Heart left ventricle (tissue), 16 donors: ENCODE results near the gene DENND5A. TPM values are rescaled to one million over a fixed set of nuclear protein-coding genes. Genes with fewer than 3 reads are reported as not detected.
"Not testable (repeated sequence)": the region's sequence is repeated elsewhere in the genome, so short reads cannot be mapped to it uniquely, and the experiment has no call there.

Experiments used
- ATAC-seq, 4 donors: fragments of 200-7000 bp; cut with Tn5 transposase; one replicate each; pipeline ENCODE4 v1.9.1; 2020 to 2022; ENCODE audit warnings: moderate library complexity in 4 of 4, mild to moderate bottlenecking in 3 of 4, moderate number of reproducible peaks in 1 of 4
- DNase-seq, 5 donors: peaks; one replicate each; pipeline ENCODE4 v3.0.0-alpha.2; 2020
- H3K27ac ChIP-seq, 12 donors: fragments of 200-600 bp; sonication (generic) in 4 of 12; one replicate each; pipeline versions ENCODE4 v1.5.0 to v1.8.0; 2016 to 2022; ENCODE audit warnings: mild to moderate bottlenecking in 2 of 12
- H3K27me3 ChIP-seq, 9 donors: fragments of 200-600 bp; sonication (generic) in 2 of 9; one replicate each; pipeline versions ENCODE4 v1.5.1 to v1.8.0; 2016 to 2022; ENCODE audit warnings: mild to moderate bottlenecking in 3 of 9
- H3K36me3 ChIP-seq, 9 donors: fragments of 200-600 bp; sonication (generic) in 2 of 9; one replicate each; pipeline versions ENCODE4 v1.5.0 to v1.8.0; 2018 to 2022; ENCODE audit warnings: mild to moderate bottlenecking in 2 of 9
- H3K4me1 ChIP-seq, 12 donors: fragments of 200-600 bp; sonication (generic) in 4 of 12; one replicate each; pipeline versions ENCODE4 v1.5.0 to v1.8.0; 2016 to 2022; ENCODE audit warnings: mild to moderate bottlenecking in 3 of 12
- H3K4me3 ChIP-seq, 12 donors: fragments of 200-600 bp; sonication (generic) in 4 of 12; one replicate each; pipeline versions ENCODE4 v1.5.0 to v1.8.0; 2017 to 2022; ENCODE audit warnings: mild to moderate bottlenecking in 9 of 12, moderate library complexity in 4 of 12
- H3K9me3 ChIP-seq, 12 donors: fragments of 200-600 bp; sonication (generic) in 4 of 12; one replicate each; pipeline versions ENCODE4 v1.5.0 to v1.8.0; 2016 to 2022; ENCODE audit warnings: mild to moderate bottlenecking in 1 of 12
- CTCF ChIP-seq, 12 donors: fragments of 200-600 bp; sonication (generic) in 4 of 12; IDR thresholded peaks; one replicate each; pipeline versions ENCODE4 v1.5.0 to v1.8.0; 2018 to 2022; ENCODE audit warnings: antibody characterized with exemption in 12 of 12, mild to moderate bottlenecking in 5 of 12
- POLR2A ChIP-seq, 2 donors: fragments of 450-650 bp; IDR thresholded peaks; one replicate each; pipeline ENCODE4 v1.6.1; 2017; ENCODE audit warnings: antibody characterized with exemption in 2 of 2, mild to moderate bottlenecking in 2 of 2, moderate library complexity in 2 of 2
- WGBS, 4 donors: extraction: QIAGEN DNeasy Blood & Tissue Kit in 2 of 4; methylation state at CpG; one replicate each; pipeline versions ENCODE4 v1.1.5 to v1.1.7; 2013 to 2018; 5-methylcytosine and 5-hydroxymethylcytosine counted together
- intact Hi-C, 10 donors: fragments of 100-400 bp; cut with DNase I; formaldehyde crosslinking; loops; one replicate each; pipeline versions ENCODE4 v1.11.1 to v1.14.2; 2022
- polyA plus RNA-seq, 2 donors: library from polyadenylated mRNA; stranded (reverse); fragments of 200-250 nt; gene quantifications; one replicate each; pipeline ENCODE4 v1.2.3, GENCODE V29; 2013
- total RNA-seq, 9 donors: library from RNA; depleted of rRNA in 2 of 9; stranded (reverse); fragments of >200 nt in 2 of 9; fragmentation: NEBNext Ultra II Directional in 3 of 9; extraction: Animal tissue kit (Norgen Biotek cat#: 25700) in 3 of 9; gene quantifications; one replicate each; pipeline versions ENCODE4 v1.1.0 to v1.2.4, GENCODE V29; 2016 to 2023
- donor health status: ischemic (EF 13 %, LVEDD 7.1; RV severe dilation, severe dysfunction).
- donor health status: healthy with polysubstance abuse.
- donor health status: DM: no; HTN: yes; CAD: no.
- donor health status: DM: no; HTN: no; CAD: no.
- donor health status: ischemic (EF 25% LVEDD 6.9; RV normal size, moderate dysfunction).
- donor health status: ischemic (EF 25% LVEDD 5.7; RV mildly dilated, moderate dysfunction).
- donor health status: healthy.
- donor health status: DM: yes; HTN: yes; CAD: no.
- donor health status: ischemic (EF 35%, LVEDD 5.7; RV mildly dilated, moderate dysfunction).
- donor health status: nonischemic (EF 11% LVEDD 7.7; RV severe dilation, severe dysfunction).
- donor health status: DM: yes; HTN: yes; CAD: no.
- donor health status: PGD.
- donor health status: ischemic (EF 29% LVEDD 5.4; RV normal size, mild dysfunction).
- donor health status: nonischemic (EF 23%, LVEDD 6.1; RV moderate dilation, normal function).

DENND5A gene
- total and polyA plus RNA-seq, 11 donors, result 44.5 to 175 (median 113) TPM

- 87 to 93% (median 91%) methylated on average over 4 of the region's 4 CpGs for WGBS, 4 donors
- no peaks in the 10 kb centered on the region for H3K4me1 ChIP-seq
These were observed 165.5 kb downstream of the DENND5A start for GRCh38 chr11:9099617-9100016.

GRCh38 chr11:9098455-9098854 lies 166.7 kb downstream of the DENND5A start:
- not testable (repeated sequence) for H3K9me3 ChIP-seq, ATAC-seq
- WGBS, 4 donors, result 39 to 98% (median 91%) methylated on average over 2 of the region's 2 CpGs

More at GRCh38 chr11:9099617-9100016, 165.5 kb downstream of the DENND5A start:
- intact Hi-C loops, result no loop called here
- DNase-seq (no peak), ATAC-seq (no peak)
- Histone ChIP-seq H3K4me3 (no peak overlapping the region), H3K9me3 (no peaks in the 10 kb centered on the region), H3K27ac (no peak overlapping the region), H3K36me3 (no peaks in the 10 kb centered on the region), H3K27me3 (no peaks in the 10 kb centered on the region)
- TF ChIP-seq CTCF (IDR thresholded peaks at IDR 0.05), result no peak
- no peak for TF ChIP-seq POLR2A (IDR thresholded peaks at IDR 0.05)

GRCh38 chr11:9097186-9097943 lies 167.8 kb downstream of the DENND5A start:
- DNase-seq, result not testable (repeated sequence)

More at GRCh38 chr11:9098455-9098854, 166.7 kb downstream of the DENND5A start:
- H3K36me3 ChIP-seq, H3K4me3 ChIP-seq, intact Hi-C loops, H3K27me3 ChIP-seq, H3K27ac ChIP-seq, DNase-seq, H3K4me1 ChIP-seq: not testable (repeated sequence)

GRCh38 chr11:9096427-9096826 lies 168.7 kb downstream of the DENND5A start:
- 92 to 96% (median 94%) methylated on average over 5 of the region's 5 CpGs for WGBS, 4 donors
- Histone ChIP-seq H3K27ac (no peak overlapping the region), H3K36me3 (no peaks in the 10 kb centered on the region), H3K9me3 (no peaks in the 10 kb centered on the region), H3K4me1 (peaks cover 0 to 7% (median 0%) of the 10 kb centered on the region in 12 donors), H3K4me3 (no peak overlapping the region), H3K27me3 (peaks cover 0 to 16% (median 7%) of the 10 kb centered on the region in 9 donors)
- intact Hi-C loops, result no loop called here
- no peak for TF ChIP-seq POLR2A (IDR thresholded peaks at IDR 0.05)
- TF ChIP-seq CTCF (IDR thresholded peaks at IDR 0.05), result no peak
- no peak for DNase-seq
- ATAC-seq, result no peak

More at GRCh38 chr11:9097186-9097943, 167.8 kb downstream of the DENND5A start:
- H3K36me3 ChIP-seq, H3K4me3 ChIP-seq, H3K27me3 ChIP-seq, ATAC-seq, intact Hi-C loops, H3K9me3 ChIP-seq, H3K27ac ChIP-seq, H3K4me1 ChIP-seq: not testable (repeated sequence)
- WGBS, 4 donors, result 93 to 95% (median 94%) methylated on average over 23 of the region's 23 CpGs

GRCh38 chr11:9095421-9095820 lies 169.7 kb downstream of the DENND5A start:
- Histone ChIP-seq H3K4me1 (peaks cover 0 to 15% (median 0%) of the 10 kb centered on the region in 12 donors), H3K4me3 (no peak overlapping the region), H3K36me3 (no peaks in the 10 kb centered on the region), H3K27ac (no peak overlapping the region), H3K9me3 (no peaks in the 10 kb centered on the region), H3K27me3 (peaks cover 0 to 26% (median 7%) of the 10 kb centered on the region in 9 donors)
- DNase-seq (no peak), ATAC-seq (no peak)
- intact Hi-C loops, result no loop called here
- WGBS, 4 donors, result 88 to 91% (median 90%) methylated on average over 9 to 12 of the region's 12 CpGs
- TF ChIP-seq CTCF (IDR thresholded peaks at IDR 0.05) (peak in 3 of 12 donors; percentile 11 to 21 (median 15)), POLR2A (IDR thresholded peaks at IDR 0.05) (no peak)
